NCI-H1417 treated with DMSO at 0.1 percent for 48 hours (cell line): Measurements from ENCODE around the gene CDKN2AIP.

Experiments
- DNase-seq: peaks from one replicate; lab custom pipeline; 2025; lab: John Stamatoyannopoulos, UW

CDKN2AIP gene

GRCh38 chr4:183444214-183445096, at the start of gene CDKN2AIP:
Gene CDKN2AIP (plus strand): TSS chr4:183444636. CDS start chr4:183444798, 162 bp downstream.
- peak; percentile 78 for DNase-seq

- no peak for DNase-seq
Observed at GRCh38 chr4:183395395-183395794, 49.0 kb upstream of the CDKN2AIP start.

- no peak for DNase-seq
Observed at GRCh38 chr4:183396227-183396637, 48.2 kb upstream of the CDKN2AIP start.

- DNase-seq: no peak
Observed at GRCh38 chr4:183397741-183398297, 46.6 kb upstream of the CDKN2AIP start.

GRCh38 chr4:183398298-183399125, 45.9 kb upstream of the CDKN2AIP start:
- DNase-seq: no peak

- no peak for DNase-seq
Observed at GRCh38 chr4:183399126-183399522, 45.3 kb upstream of the CDKN2AIP start.

- no peak for DNase-seq
Observed at GRCh38 chr4:183399616-183400015, 44.8 kb upstream of the CDKN2AIP start.

- DNase-seq: no peak
Observed at GRCh38 chr4:183400035-183400434, 44.4 kb upstream of the CDKN2AIP start.

- DNase-seq: no peak
Observed at GRCh38 chr4:183401473-183401872, 43.0 kb upstream of the CDKN2AIP start.

- DNase-seq: no peak
Observed at GRCh38 chr4:183402771-183403170, 41.7 kb upstream of the CDKN2AIP start.

GRCh38 chr4:183403486-183403885, 41.0 kb upstream of the CDKN2AIP start:
- DNase-seq: no peak

- DNase-seq: no peak
Observed at GRCh38 chr4:183403961-183404360, 40.5 kb upstream of the CDKN2AIP start.

- DNase-seq: no peak
Observed at GRCh38 chr4:183405303-183405702, 39.1 kb upstream of the CDKN2AIP start.

GRCh38 chr4:183407128-183407585, 37.3 kb upstream of the CDKN2AIP start:
- peak; percentile 50 for DNase-seq

GRCh38 chr4:183407635-183408464, 36.6 kb upstream of the CDKN2AIP start:
- DNase-seq: no peak

- DNase-seq: no peak
Observed at GRCh38 chr4:183408796-183409195, 35.6 kb upstream of the CDKN2AIP start.

- no peak for DNase-seq
Observed at GRCh38 chr4:183409483-183409882, 35.0 kb upstream of the CDKN2AIP start.

- no peak for DNase-seq
Observed at GRCh38 chr4:183409934-183410333, 34.5 kb upstream of the CDKN2AIP start.

GRCh38 chr4:183411291-183411861, 33.1 kb upstream of the CDKN2AIP start:
- no peak for DNase-seq

- no peak for DNase-seq
Observed at GRCh38 chr4:183412821-183413220, 31.6 kb upstream of the CDKN2AIP start.
